Lung (tissue), 16 donors: ENCODE measurements around the gene SEC23B. TPM values are rescaled to one million over a fixed set of nuclear protein-coding genes. Genes with fewer than 3 reads are reported as not detected.

Source experiments
- ATAC-seq: fragments of 200-7000 bp; cut with Tn5 transposase; one replicate; pipeline ENCODE4 v1.9.1; 2020; ENCODE audit warnings: moderate number of reproducible peaks; ENCODE audit not compliant: insufficient read depth, low FRiP score
- DNase-seq, 3 donors: peaks; one replicate each; pipeline ENCODE4 v3.0.0-alpha.2; 2013 to 2017
- H3K27ac ChIP-seq, 2 donors: one replicate each; pipeline ENCODE4 v1.5.1; 2013; ENCODE audit warnings: mild to moderate bottlenecking in 2 of 2, moderate library complexity in 2 of 2, control low read depth in 1 of 2, inconsistent platforms in 1 of 2, low read depth in 1 of 2, low read length in 1 of 2
- H3K27me3 ChIP-seq, 3 donors: one replicate each; pipeline ENCODE4 v1.5.1; 2013; ENCODE audit warnings: low read length in 2 of 3; ENCODE audit not compliant: control insufficient read depth in 3 of 3, insufficient read depth in 3 of 3
- H3K36me3 ChIP-seq, 4 donors: one replicate each; pipeline ENCODE4 v1.5.1; 2013; ENCODE audit warnings: low read length in 4 of 4, mild to moderate bottlenecking in 1 of 4, moderate library complexity in 1 of 4; ENCODE audit not compliant: control insufficient read depth in 4 of 4, insufficient read depth in 4 of 4
- H3K4me1 ChIP-seq, 5 donors: one replicate each; pipeline ENCODE4 v1.5.1; 2013; ENCODE audit warnings: low read length in 5 of 5, mild to moderate bottlenecking in 2 of 5, moderate library complexity in 1 of 5; ENCODE audit not compliant: control insufficient read depth in 5 of 5, insufficient read depth in 5 of 5
- H3K4me3 ChIP-seq: one replicate; pipeline ENCODE4 v1.5.1; 2013; ENCODE audit warnings: mild to moderate bottlenecking, control low read depth, moderate library complexity
- H3K9ac ChIP-seq, 2 donors: one replicate each; pipeline ENCODE4 v1.5.1; 2013; ENCODE audit warnings: low read length in 2 of 2, control low read depth in 1 of 2; ENCODE audit not compliant: insufficient read depth in 1 of 2
- H3K9me3 ChIP-seq, 4 donors: one replicate each; pipeline ENCODE4 v1.5.1; 2013; ENCODE audit warnings: low read length in 3 of 4, mild to moderate bottlenecking in 1 of 4, moderate library complexity in 1 of 4; ENCODE audit not compliant: control insufficient read depth in 4 of 4, insufficient read depth in 3 of 4
- WGBS, 2 donors: extraction: QIAGEN DNeasy Blood & Tissue Kit; methylation state at CpG; one replicate each; pipeline ENCODE4 v1.1.7; 2013; 5-methylcytosine and 5-hydroxymethylcytosine counted together
- long read RNA-seq, 5 donors: transcript quantifications; one replicate each; lab custom pipeline, GENCODE V29; 2026
- polyA plus RNA-seq, 2 donors: library from polyadenylated mRNA; stranded (reverse); fragments of 200-250 nt; gene quantifications; one replicate each; pipeline ENCODE4 v1.2.1, GENCODE V29; 2013
- total RNA-seq, 2 donors: library from RNA; depleted of rRNA in 1 of 2; stranded (reverse); fragments of >200 nt in 1 of 2; gene quantifications; one replicate each; pipeline ENCODE4 v1.2.1, GENCODE V29; 2014 to 2021
- TF ChIP-seq, protein P1 (sequence below): IDR thresholded peaks from 2 replicates; pipeline ENCODE4 v1.5.1; 2012; ENCODE audit warnings: mild to moderate bottlenecking; ENCODE audit errors: control extremely low read depth, extremely low read depth
- donor health status: control.
- donor health status: control.
- donor health status: Bipolar disorder and iron deficiency.
- donor health status: healthy.
- donor health status: DM: yes; HTN: yes; CAD: no.

Gene SEC23B
- total RNA-seq (10 to 100 TPM; 52.6 to 79.5 TPM), polyA plus RNA-seq (10 to 100 TPM; 10.3 to 63.0 TPM)
- long read RNA-seq, donor 1, partial matches to known transcripts, result 0 of 5 reads
- long read RNA-seq, donor 1, other reads (novel, unspliced or antisense), result 0 of 5 reads
- long read RNA-seq, donor 2, partial matches to known transcripts, result 0 of 1 reads
- long read RNA-seq, donor 2, other reads (novel, unspliced or antisense), result 0 of 1 reads
- long read RNA-seq, donor 3, partial matches to known transcripts, result 0 of 2 reads
- long read RNA-seq, donor 3, other reads (novel, unspliced or antisense), result 0 of 2 reads
- long read RNA-seq, donor 4, partial matches to known transcripts, result 6 of 6 reads
- long read RNA-seq, donor 4, other reads (novel, unspliced or antisense), result 0 of 6 reads
- long read RNA-seq, donor 5, transcript SEC23B-202 (20 exons, 3,464 nt), result major isoform, 7 of 20 reads
- long read RNA-seq, donor 5, partial matches to known transcripts, result 9 of 20 reads
- long read RNA-seq, donor 5, other reads (novel, unspliced or antisense), result 0 of 20 reads

DNA sequence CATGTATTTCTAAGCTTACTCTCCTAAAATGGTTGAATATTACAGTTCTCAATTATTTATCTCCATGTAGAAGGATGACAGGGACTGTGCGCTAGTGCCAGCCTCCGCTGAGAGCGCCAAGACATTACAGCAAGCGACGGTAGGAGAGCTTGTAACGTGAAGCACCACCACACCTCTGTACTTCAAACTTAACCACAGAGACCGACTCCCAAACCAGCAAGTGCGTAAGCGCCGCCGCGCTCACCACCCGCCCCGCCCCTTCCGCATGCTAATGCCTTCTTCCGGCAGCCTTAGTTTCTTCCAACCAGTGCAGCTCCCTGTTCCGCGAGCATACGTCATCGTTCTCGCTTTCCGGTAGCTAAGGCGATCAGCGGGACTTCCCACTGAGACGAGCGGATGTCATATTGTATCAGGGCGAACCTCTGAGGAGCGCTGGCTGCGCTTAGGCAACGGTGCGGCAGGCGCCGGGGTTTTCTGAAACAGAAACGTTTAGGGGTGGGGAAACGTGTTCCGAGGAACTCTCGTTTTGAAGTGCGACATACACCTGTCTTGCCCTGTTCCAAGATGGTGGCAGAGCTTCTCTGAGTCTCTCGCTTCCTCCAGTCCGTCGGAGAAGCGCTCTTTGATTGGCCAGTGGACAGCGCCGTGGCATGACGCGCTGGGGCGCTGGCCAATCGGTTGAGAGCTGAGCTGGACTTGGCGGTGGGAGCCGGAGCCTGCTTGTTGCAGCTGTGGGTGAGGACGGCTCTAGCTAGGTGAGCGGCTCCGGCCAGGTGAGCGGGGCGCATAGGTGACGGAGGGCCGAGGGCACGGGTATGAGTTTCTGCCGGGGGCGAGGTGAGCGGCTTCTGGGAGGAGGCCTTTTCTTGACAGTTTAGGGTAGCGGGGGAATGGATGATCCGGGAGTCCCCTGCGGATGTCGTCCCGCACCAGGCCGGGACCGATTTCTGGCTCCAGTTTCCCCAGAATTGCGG, at the start of gene SEC23B:
SEC23B (plus strand) TSS at position 723 of the 974 bp plus-strand sequence. CDS start 2,896 bp downstream, outside the sequence.
- H3K27me3 ChIP-seq, result peaks cover 0 to 13% (median 10%) of the 10 kb centered on the region in 3 donors
- no peaks in the 10 kb centered on the region for H3K9me3 ChIP-seq
- DNase-seq (peak; percentile 96 to 98 (median 98)), ATAC-seq (peak; percentile 98)
- peak within 1 kb of the TSS; percentile 71 to 94 for H3K9ac ChIP-seq
- WGBS, 2 donors, result 0% methylated on average over 69 of the region's 69 CpGs
- H3K4me3 ChIP-seq, result peak within 1 kb of the TSS; percentile 76
- H3K36me3 ChIP-seq, result peaks cover 0 to 7% (median 1%) of the 10 kb centered on the region in 4 donors
- peak within 1 kb of the TSS; percentile 86 to 99 for H3K27ac ChIP-seq
- TF ChIP-seq, protein P1, sequence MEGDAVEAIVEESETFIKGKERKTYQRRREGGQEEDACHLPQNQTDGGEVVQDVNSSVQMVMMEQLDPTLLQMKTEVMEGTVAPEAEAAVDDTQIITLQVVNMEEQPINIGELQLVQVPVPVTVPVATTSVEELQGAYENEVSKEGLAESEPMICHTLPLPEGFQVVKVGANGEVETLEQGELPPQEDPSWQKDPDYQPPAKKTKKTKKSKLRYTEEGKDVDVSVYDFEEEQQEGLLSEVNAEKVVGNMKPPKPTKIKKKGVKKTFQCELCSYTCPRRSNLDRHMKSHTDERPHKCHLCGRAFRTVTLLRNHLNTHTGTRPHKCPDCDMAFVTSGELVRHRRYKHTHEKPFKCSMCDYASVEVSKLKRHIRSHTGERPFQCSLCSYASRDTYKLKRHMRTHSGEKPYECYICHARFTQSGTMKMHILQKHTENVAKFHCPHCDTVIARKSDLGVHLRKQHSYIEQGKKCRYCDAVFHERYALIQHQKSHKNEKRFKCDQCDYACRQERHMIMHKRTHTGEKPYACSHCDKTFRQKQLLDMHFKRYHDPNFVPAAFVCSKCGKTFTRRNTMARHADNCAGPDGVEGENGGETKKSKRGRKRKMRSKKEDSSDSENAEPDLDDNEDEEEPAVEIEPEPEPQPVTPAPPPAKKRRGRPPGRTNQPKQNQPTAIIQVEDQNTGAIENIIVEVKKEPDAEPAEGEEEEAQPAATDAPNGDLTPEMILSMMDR, result no peak
- peaks cover 0 to 11% (median 5%) of the 10 kb centered on the region in 5 donors for H3K4me1 ChIP-seq

DNA sequence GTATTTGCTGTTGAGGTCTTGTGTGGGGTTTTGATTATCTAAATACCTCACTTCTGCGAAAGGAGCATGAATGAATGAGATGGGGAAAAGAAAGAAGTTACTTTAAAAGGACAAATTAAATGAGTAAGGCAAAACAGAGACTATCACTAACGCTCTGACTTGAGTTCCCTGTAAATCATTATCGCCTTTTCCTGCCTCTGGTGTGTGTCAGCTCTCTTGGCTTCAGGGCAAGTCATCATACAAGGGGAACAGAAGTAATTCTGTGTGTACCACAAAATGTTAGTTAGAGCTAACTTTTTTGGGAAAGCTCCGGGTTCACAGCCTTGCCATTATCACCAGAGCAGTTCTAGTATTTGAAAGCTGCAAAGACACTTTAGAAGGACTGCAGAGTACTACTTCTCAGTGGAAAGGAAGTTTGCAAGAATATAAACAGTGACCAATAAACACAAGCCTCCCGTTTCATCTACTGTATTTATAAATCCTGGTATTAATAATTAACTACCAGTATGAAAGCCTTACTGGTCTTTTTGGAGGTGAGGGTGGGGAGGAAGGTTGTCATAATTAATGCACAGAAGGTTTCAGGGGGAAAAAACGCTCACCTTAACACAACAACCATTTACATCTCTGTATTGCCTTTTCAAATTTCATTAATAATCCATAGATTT, 42.1 kb upstream of the SEC23B start:
- TF ChIP-seq, protein P1, result no peak
- Histone ChIP-seq H3K36me3 (peaks cover 3 to 7% (median 5%) of the 10 kb centered on the region in 4 donors), H3K9me3 (no peaks in the 10 kb centered on the region), H3K4me3 (no peak overlapping the region), H3K9ac (peak overlapping the region in 1 of 2 donors; percentile 75), H3K4me1 (peaks cover 0 to 21% (median 5%) of the 10 kb centered on the region in 5 donors), H3K27me3 (no peaks in the 10 kb centered on the region), H3K27ac (no peak overlapping the region)
- DNase-seq (peak in 1 of 3 donors; percentile 11), ATAC-seq (no peak)
- WGBS, 2 donors, result 44 to 59% methylated on average over 6 of the region's 6 CpGs

DNA sequence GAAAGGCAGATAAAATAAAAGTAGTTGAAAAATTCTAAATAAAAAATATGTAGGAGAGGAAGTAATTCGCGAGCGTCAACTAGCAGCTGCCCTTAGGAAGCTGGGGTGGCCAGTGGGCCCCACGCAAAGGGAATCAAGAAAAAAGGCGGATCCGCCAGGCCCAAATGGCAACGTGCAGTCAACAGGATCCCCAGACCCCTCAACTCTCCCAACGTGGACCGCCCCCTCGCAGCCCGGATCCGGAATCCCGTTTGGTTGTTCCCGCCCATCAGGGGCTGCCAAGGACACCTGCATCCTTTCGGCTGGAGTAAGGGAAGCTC, 41.2 kb upstream of the SEC23B start:
- peak; percentile 53 for ATAC-seq
- H3K27me3 ChIP-seq, result no peaks in the 10 kb centered on the region
- DNase-seq, result peak in 1 of 3 donors; percentile 93

More for the DNA sequence above, 41.2 kb upstream of the SEC23B start:
- peaks cover 4 to 12% (median 9%) of the 10 kb centered on the region in 4 donors for H3K36me3 ChIP-seq
- peak overlapping the region in 1 of 2 donors; percentile 75 for H3K9ac ChIP-seq
- peak overlapping the region; percentile 67 for H3K4me3 ChIP-seq
- WGBS, 2 donors, result 0% methylated on average over 15 of the region's 15 CpGs
- H3K4me1 ChIP-seq, result peaks cover 0 to 21% (median 5%) of the 10 kb centered on the region in 5 donors
- H3K27ac ChIP-seq, result peak overlapping the region in 1 of 2 donors; percentile 32
- no peaks in the 10 kb centered on the region for H3K9me3 ChIP-seq
- TF ChIP-seq, protein P1, result no peak
